Progenitor cell of endocrine pancreas (in vitro differentiated cells): ENCODE data around the gene FABP7. TPM values are rescaled to one million over a fixed set of nuclear protein-coding genes. Genes with fewer than 3 reads are reported as not detected.

ENCODE experiments used
- DNase-seq: peaks from one replicate; pipeline ENCODE4 v3.0.0; 2021; ENCODE audit warnings: low spot score; ENCODE audit not compliant: unreplicated experiment
- H3K27ac Mint-ChIP-seq: 2 replicates; pipeline ENCODE4 v1.8.0; 2021; ENCODE audit warnings: mild to moderate bottlenecking, moderate library complexity, mixed read lengths
- H3K27me3 Mint-ChIP-seq: 2 replicates; pipeline ENCODE4 v1.8.0; 2021; ENCODE audit warnings: mixed read lengths
- H3K36me3 Mint-ChIP-seq: 2 replicates; pipeline ENCODE4 v1.8.0; 2022; ENCODE audit warnings: mixed read lengths; ENCODE audit not compliant: insufficient read depth
- H3K4me1 Mint-ChIP-seq: 2 replicates; pipeline ENCODE4 v1.8.0; 2021; ENCODE audit warnings: low read depth, mixed read lengths
- H3K4me3 Mint-ChIP-seq: 2 replicates; pipeline ENCODE4 v1.8.0; 2021; ENCODE audit warnings: low read depth, mild to moderate bottlenecking, moderate library complexity, mixed read lengths
- H3K9me3 Mint-ChIP-seq: 2 replicates; pipeline ENCODE4 v1.8.0; 2021; ENCODE audit warnings: low read depth, mixed read lengths
- CTCF ChIP-seq: fragments of 200-600 bp; sonication (generic); IDR thresholded peaks from one replicate; pipeline ENCODE4 v1.5.0; 2021; ENCODE audit warnings: antibody characterized with exemption, mild to moderate bottlenecking; ENCODE audit not compliant: unreplicated experiment
- total RNA-seq: library from RNA; stranded (reverse); gene quantifications from 2 replicates; pipeline ENCODE4 v1.2.1, GENCODE V29; 2021

Gene FABP7
- total RNA-seq, 1 donor from 2014 or later = 7.2 TPM

- no peak for TF ChIP-seq CTCF
- peaks cover 22% of the 10 kb centered on the region for H3K4me1 Mint-ChIP-seq
- peaks cover 15% of the 10 kb centered on the region for H3K27me3 Mint-ChIP-seq
- H3K9me3 Mint-ChIP-seq = no peaks in the 10 kb centered on the region
- DNase-seq = no peak
- H3K4me3 Mint-ChIP-seq = no peak overlapping the region
- H3K36me3 Mint-ChIP-seq = no peaks in the 10 kb centered on the region
- H3K27ac Mint-ChIP-seq = no peak overlapping the region
Measured at GRCh38 chr6:122785891-122786290, 6.4 kb downstream of the FABP7 start.

DNA sequence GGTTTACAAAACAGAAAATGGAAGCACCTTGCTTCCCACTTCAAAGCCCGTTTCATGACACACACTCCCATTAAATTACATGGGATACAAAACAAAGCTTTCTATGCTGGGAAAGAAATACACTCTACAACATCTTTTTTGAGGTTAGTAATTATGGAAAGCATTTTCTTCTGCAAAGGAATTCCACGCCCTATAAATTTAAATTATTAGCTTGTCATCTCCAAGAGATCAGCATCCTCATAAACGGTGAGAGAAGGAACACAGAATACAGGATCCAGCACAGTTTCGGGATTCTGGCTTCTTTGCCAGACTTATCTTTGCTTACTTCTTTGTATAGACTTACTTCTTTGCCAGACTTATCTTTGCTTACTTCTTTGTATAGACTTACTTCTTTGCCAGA is 8.2 kb downstream of the FABP7 start:
- peaks cover 4% of the 10 kb centered on the region for H3K27me3 Mint-ChIP-seq
- no peak for TF ChIP-seq CTCF
- H3K4me1 Mint-ChIP-seq = peaks cover 36% of the 10 kb centered on the region
- no peaks in the 10 kb centered on the region for H3K36me3 Mint-ChIP-seq
- no peaks in the 10 kb centered on the region for H3K9me3 Mint-ChIP-seq
- no peak for DNase-seq
- no peak overlapping the region for H3K4me3 Mint-ChIP-seq
- H3K27ac Mint-ChIP-seq = no peak overlapping the region

DNA sequence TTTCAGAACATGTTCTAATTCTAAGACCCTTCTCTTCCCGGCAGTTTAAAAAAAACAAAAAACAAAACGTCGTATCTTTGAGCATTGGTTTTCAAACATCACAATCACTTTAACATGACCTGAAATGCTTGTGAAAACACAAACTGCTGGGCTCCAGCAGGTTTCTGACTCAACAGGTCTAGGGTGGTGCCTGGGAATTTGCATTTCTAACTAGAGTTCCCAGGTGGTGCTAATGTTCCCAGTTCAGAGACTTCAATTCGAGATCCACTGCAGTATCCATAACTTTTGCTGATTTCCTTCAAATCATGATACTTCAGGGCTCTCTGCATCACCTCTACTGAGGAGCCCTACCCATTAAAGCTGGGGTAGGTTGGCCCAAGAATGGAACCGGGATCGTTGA is 8.7 kb downstream of the FABP7 start:
- TF ChIP-seq CTCF = no peak
- H3K4me1 Mint-ChIP-seq = peaks cover 40% of the 10 kb centered on the region
- no peak for DNase-seq
- H3K27ac Mint-ChIP-seq = no peak overlapping the region
- peak overlapping the region; percentile 1 for H3K4me3 Mint-ChIP-seq
- peaks cover 3% of the 10 kb centered on the region for H3K27me3 Mint-ChIP-seq
- no peaks in the 10 kb centered on the region for H3K36me3 Mint-ChIP-seq
- no peaks in the 10 kb centered on the region for H3K9me3 Mint-ChIP-seq

- H3K36me3 Mint-ChIP-seq = no peaks in the 10 kb centered on the region
- peak overlapping the region; percentile 91 for H3K4me3 Mint-ChIP-seq
- no peak for TF ChIP-seq CTCF
- no peak for DNase-seq
- H3K4me1 Mint-ChIP-seq = peaks cover 40% of the 10 kb centered on the region
- peaks cover 3% of the 10 kb centered on the region for H3K27me3 Mint-ChIP-seq
- H3K9me3 Mint-ChIP-seq = no peaks in the 10 kb centered on the region
- peak overlapping the region; percentile 98 for H3K27ac Mint-ChIP-seq
Measured at GRCh38 chr6:122788663-122789181, 9.2 kb downstream of the FABP7 start.

- Mint-ChIP-seq H3K9me3 (no peaks in the 10 kb centered on the region), H3K4me1 (peaks cover 40% of the 10 kb centered on the region), H3K27ac (peak within 1 kb of the TSS; percentile 98), H3K27me3 (peaks cover 3% of the 10 kb centered on the region), H3K4me3 (peak within 1 kb of the TSS; percentile 91), H3K36me3 (no peaks in the 10 kb centered on the region)
- DNase-seq = peak; percentile 81
- TF ChIP-seq CTCF = peak; percentile 59
Measured at GRCh38 chr6:122789182-122790027, 9.9 kb downstream of the FABP7 start, which contains the start of gene SMPDL3A. Gene SMPDL3A (plus strand): TSS chr6:122789258. CDS start chr6:122789347, 89 bp downstream.
